CD4-positive, alpha-beta memory T cell (primary cell): ENCODE measurements around the gene PDCD11. TPM values are rescaled to one million over a fixed set of nuclear protein-coding genes. Genes with fewer than 3 reads are reported as not detected.
A peak's percentile ranks its signal among the peaks of the same experiment; 100 is the strongest.
"Not testable (repeated sequence)": the region's sequence is repeated elsewhere in the genome, so short reads cannot be mapped to it uniquely, and the experiment has no call there.

Source experiments
- CTCF ChIA-PET: fragments of 350-600 bp; sonication (Branson Sonifier 250); formaldehyde crosslinking; loops from one replicate; lab custom pipeline; 2021; ENCODE audit warnings: inconsistent platforms; ENCODE audit not compliant: partially characterized antibody; lab: Charles Lee
- POLR2A ChIA-PET: fragments of 350-600 bp; sonication (Branson Sonifier 250); formaldehyde crosslinking; loops from one replicate; lab custom pipeline; 2021; ENCODE audit not compliant: partially characterized antibody; lab: Charles Lee
- DNase-seq, 5 donors: peaks; one replicate each; pipeline versions ENCODE4 v3.0.0 to v3.0.0-alpha.2; 2020 to 2022; ENCODE audit warnings: mixed read lengths in 1 of 5
- H3K27ac ChIP-seq: one replicate; pipeline ENCODE4 v1.7.0; 2013; ENCODE audit warnings: low read depth, low read length
- H3K27me3 ChIP-seq: 2 replicates; pipeline ENCODE4 v1.7.0; 2013; ENCODE audit warnings: mild to moderate bottlenecking, low read length, moderate library complexity; ENCODE audit not compliant: insufficient read depth
- H3K36me3 ChIP-seq: 2 replicates; pipeline ENCODE4 v1.7.0; 2013; ENCODE audit warnings: mild to moderate bottlenecking, low read length, moderate library complexity; ENCODE audit not compliant: insufficient read depth
- H3K4me1 ChIP-seq: 2 replicates; pipeline ENCODE4 v1.7.0; 2013; ENCODE audit warnings: mild to moderate bottlenecking, low read length, moderate library complexity; ENCODE audit not compliant: insufficient read depth
- H3K4me3 ChIP-seq, 2 donors: one replicate each; pipeline ENCODE4 v1.7.0; 2013; ENCODE audit warnings: low read length in 2 of 2, mild to moderate bottlenecking in 1 of 2
- H3K9me3 ChIP-seq, 2 donors: one replicate each; pipeline ENCODE4 v1.7.0; 2013; ENCODE audit warnings: low read length in 2 of 2, control low read depth in 1 of 2; ENCODE audit not compliant: control insufficient read depth in 1 of 2
- H3K27ac Mint-ChIP-seq, 7 donors: one replicate each; pipeline ENCODE4 v1.8.0; 2020 to 2021; ENCODE audit warnings: mixed read lengths in 7 of 7, mild to moderate bottlenecking in 6 of 7, inconsistent platforms in 3 of 7, moderate library complexity in 3 of 7
- H3K27me3 Mint-ChIP-seq, 2 donors: one replicate each; pipeline ENCODE4 v1.8.0; 2020 to 2021; ENCODE audit warnings: mixed read lengths in 2 of 2
- H3K36me3 Mint-ChIP-seq, 2 donors: one replicate each; pipeline ENCODE4 v1.8.0; 2020 to 2021; ENCODE audit warnings: mixed read lengths in 2 of 2, inconsistent platforms in 1 of 2, mild to moderate bottlenecking in 1 of 2
- H3K4me1 Mint-ChIP-seq, 4 donors: one replicate each; pipeline ENCODE4 v1.8.0; 2020 to 2021; ENCODE audit warnings: mixed read lengths in 4 of 4, mild to moderate bottlenecking in 1 of 4
- H3K4me3 Mint-ChIP-seq, 8 donors: one replicate each; pipeline ENCODE4 v1.8.0; 2020 to 2021; ENCODE audit warnings: mixed read lengths in 8 of 8, mild to moderate bottlenecking in 7 of 8, moderate library complexity in 6 of 8, inconsistent platforms in 3 of 8
- H3K9me3 Mint-ChIP-seq, 8 donors: one replicate each; pipeline ENCODE4 v1.8.0; 2020 to 2021; ENCODE audit warnings: mixed read lengths in 8 of 8, mild to moderate bottlenecking in 5 of 8, inconsistent platforms in 3 of 8, moderate library complexity in 1 of 8
- intact Hi-C: fragments of 100-400 bp; cut with micrococcal nuclease; formaldehyde crosslinking; loops from one replicate; pipeline ENCODE4 v1.15.1; 2023
- polyA plus RNA-seq, 2 donors: library from polyadenylated mRNA; unstranded; fragments of 300-500 nt; fragmentation: Illumina TruSeq; gene quantifications; one replicate each; pipeline ENCODE4 v1.2.3, GENCODE V29; 2021
- total RNA-seq, 2 experiments: library from RNA; stranded (reverse); gene quantifications; one replicate each; pipeline ENCODE4 v1.2.3, GENCODE V29; 2021

The PDCD11 gene
- total and polyA plus RNA-seq, 4 experiments from 2014 or later: 2.5 to 45.0 (median 26.9) TPM

GRCh38 chr10:103416436-103417147 lies 20.2 kb downstream of the PDCD11 start:
- no peak overlapping the region for H3K4me3 ChIP-seq
- no peaks in the 10 kb centered on the region for H3K27me3 ChIP-seq
- no peaks in the 10 kb centered on the region for H3K9me3 ChIP-seq
- no peaks in the 10 kb centered on the region for H3K27me3 Mint-ChIP-seq
- peaks cover 86% of the 10 kb centered on the region for H3K36me3 ChIP-seq
- no peaks in the 10 kb centered on the region for H3K9me3 Mint-ChIP-seq
- ChIA-PET POLR2A (interaction anchor here (0.9 to 2.4 kb wide), 5 partner anchors 30 to 70 kb away, joined by 3 to 13 read pairs (median 3); no protein-coding TSS in a partner anchor), CTCF (interaction anchor here (0.7 to 8.2 kb wide), 30 partner anchors 9 to 567 kb away, joined by 3 to 268 read pairs (median 5); partner anchors contain the start of genes ATP5MK, CALHM2, CALHM3 and NEURL1)
- no peak overlapping the region for H3K4me3 Mint-ChIP-seq
- peaks cover 68 to 83% of the 10 kb centered on the region in 2 donors for H3K36me3 Mint-ChIP-seq
- intact Hi-C loops: loop anchor here (1.0 to 2.0 kb wide), 3 partner anchors 66 to 176 kb away; no protein-coding TSS in a partner anchor
- no peak overlapping the region for H3K27ac ChIP-seq
- DNase-seq: peak; percentile 58 to 67 (median 60)
- H3K4me1 Mint-ChIP-seq: peaks cover 3 to 8% (median 5%) of the 10 kb centered on the region in 4 donors
- H3K27ac Mint-ChIP-seq: peak overlapping the region in 5 of 7 donors; percentile 2 to 80 (median 34)
- H3K4me1 ChIP-seq: no peaks in the 10 kb centered on the region

GRCh38 chr10:103417148-103417469 lies 20.7 kb downstream of the PDCD11 start:
- Mint-ChIP-seq H3K27ac (peak overlapping the region in 2 of 7 donors; percentile 4 to 69), H3K36me3 (peaks cover 69 to 84% of the 10 kb centered on the region in 2 donors)
- not testable (repeated sequence) for H3K27me3 ChIP-seq, H3K27me3 Mint-ChIP-seq, H3K4me1 ChIP-seq, H3K27ac ChIP-seq, H3K4me3 Mint-ChIP-seq, H3K9me3 ChIP-seq, H3K4me3 ChIP-seq, DNase-seq, H3K9me3 Mint-ChIP-seq, H3K4me1 Mint-ChIP-seq
- H3K36me3 ChIP-seq: peaks cover 85% of the 10 kb centered on the region
- CTCF ChIA-PET: interaction anchor here (1.1 to 8.2 kb wide), 17 partner anchors 9 to 567 kb away, joined by 3 to 268 read pairs (median 7); partner anchors contain the start of genes CALHM2, CALHM3 and NEURL1
- intact Hi-C loops: loop anchor here (1.0 to 2.0 kb wide), 3 partner anchors 65 to 176 kb away; no protein-coding TSS in a partner anchor
- POLR2A ChIA-PET: interaction anchor here (1.1 to 2.4 kb wide), 4 partner anchors 30 to 69 kb away, joined by 3 to 13 read pairs (median 7); no protein-coding TSS in a partner anchor

GRCh38 chr10:103417601-103418000 lies 21.2 kb downstream of the PDCD11 start:
- intact Hi-C loops: loop anchor here (1.0 to 2.0 kb wide), 3 partner anchors 65 to 175 kb away; no protein-coding TSS in a partner anchor
- no peaks in the 10 kb centered on the region for H3K27me3 ChIP-seq
- H3K4me1 ChIP-seq: no peaks in the 10 kb centered on the region
- no peak overlapping the region for H3K27ac ChIP-seq
- ChIA-PET CTCF (interaction anchor here (1.1 to 8.2 kb wide), 15 partner anchors 9 to 568 kb away, joined by 3 to 268 read pairs (median 9); partner anchors contain the start of genes CALHM2, CALHM3 and NEURL1), POLR2A (interaction anchor here (0.5 to 2.4 kb wide), 4 partner anchors 29 to 69 kb away, joined by 3 to 13 read pairs (median 7); no protein-coding TSS in a partner anchor)
- Mint-ChIP-seq H3K27me3 (no peaks in the 10 kb centered on the region), H3K4me3 (no peak overlapping the region), H3K36me3 (peaks cover 74 to 86% of the 10 kb centered on the region in 2 donors), H3K27ac (no peak overlapping the region), H3K9me3 (no peaks in the 10 kb centered on the region), H3K4me1 (peaks cover 4 to 8% (median 5%) of the 10 kb centered on the region in 4 donors)
- no peak overlapping the region for H3K4me3 ChIP-seq
- DNase-seq: no peak
- H3K9me3 ChIP-seq: no peaks in the 10 kb centered on the region
- H3K36me3 ChIP-seq: peaks cover 87% of the 10 kb centered on the region

GRCh38 chr10:103419101-103419500 lies 22.7 kb downstream of the PDCD11 start:
- no peak overlapping the region for H3K4me3 Mint-ChIP-seq
- ChIA-PET CTCF (interaction anchor here (1.0 to 8.2 kb wide), 6 partner anchors 10 to 267 kb away, joined by 3 to 268 read pairs (median 40); partner anchors contain the start of genes CALHM2 and CALHM3), POLR2A (interaction anchor here (1.2 to 1.4 kb wide), 2 partner anchors 64 to 72 kb away, joined by 3 read pairs; no protein-coding TSS in a partner anchor)
- peaks cover 4 to 8% (median 6%) of the 10 kb centered on the region in 4 donors for H3K4me1 Mint-ChIP-seq
- no peaks in the 10 kb centered on the region for H3K9me3 Mint-ChIP-seq
- Histone ChIP-seq H3K9me3 (no peaks in the 10 kb centered on the region), H3K4me1 (no peaks in the 10 kb centered on the region), H3K4me3 (no peak overlapping the region), H3K27ac (no peak overlapping the region), H3K36me3 (peaks cover 86% of the 10 kb centered on the region), H3K27me3 (no peaks in the 10 kb centered on the region)
- no peak overlapping the region for H3K27ac Mint-ChIP-seq
- intact Hi-C loops: no loop called here
- peaks cover 74 to 86% of the 10 kb centered on the region in 2 donors for H3K36me3 Mint-ChIP-seq
- DNase-seq: no peak
- H3K27me3 Mint-ChIP-seq: no peaks in the 10 kb centered on the region

- Histone ChIP-seq H3K27ac (no peak overlapping the region), H3K36me3 (peaks cover 60% of the 10 kb centered on the region), H3K27me3 (no peaks in the 10 kb centered on the region), H3K9me3 (no peaks in the 10 kb centered on the region), H3K4me3 (no peak overlapping the region), H3K4me1 (peaks cover 6% of the 10 kb centered on the region)
- peaks cover 7 to 19% (median 14%) of the 10 kb centered on the region in 4 donors for H3K4me1 Mint-ChIP-seq
- POLR2A ChIA-PET: no interaction called here
- H3K9me3 Mint-ChIP-seq: no peaks in the 10 kb centered on the region
- intact Hi-C loops: no loop called here
- CTCF ChIA-PET: interaction anchor here (0.6 to 1.3 kb wide), 4 partner anchors 10 to 62 kb away, joined by 3 to 4 read pairs (median 4); no protein-coding TSS in a partner anchor
- no peaks in the 10 kb centered on the region for H3K27me3 Mint-ChIP-seq
- DNase-seq: no peak
- peaks cover 53 to 74% of the 10 kb centered on the region in 2 donors for H3K36me3 Mint-ChIP-seq
- H3K27ac Mint-ChIP-seq: peak overlapping the region in 3 of 7 donors; percentile 29 to 85 (median 39)
- H3K4me3 Mint-ChIP-seq: no peak overlapping the region
These were observed 27.3 kb downstream of the PDCD11 start for GRCh38 chr10:103423748-103424147.

- H3K4me1 Mint-ChIP-seq: peaks cover 21 to 51% (median 36%) of the 10 kb centered on the region in 4 donors
- intact Hi-C loops: no loop called here
- H3K36me3 ChIP-seq: peaks cover 40% of the 10 kb centered on the region
These were observed 31.4 kb downstream of the PDCD11 start for GRCh38 chr10:103427866-103428265.

More at GRCh38 chr10:103427866-103428265, 31.4 kb downstream of the PDCD11 start:
- no peak for DNase-seq
- no peak overlapping the region for H3K4me3 ChIP-seq
- H3K27me3 Mint-ChIP-seq: no peaks in the 10 kb centered on the region
- H3K9me3 ChIP-seq: no peaks in the 10 kb centered on the region
- peaks cover 0 to 2% (median 0%) of the 10 kb centered on the region in 8 donors for H3K9me3 Mint-ChIP-seq
- H3K27ac ChIP-seq: no peak overlapping the region
- no peak overlapping the region for H3K4me3 Mint-ChIP-seq
- CTCF ChIA-PET: interaction anchor here (2.5 to 3.9 kb wide), 2 partner anchors 11 to 58 kb away, joined by 9 to 25 read pairs; no protein-coding TSS in a partner anchor
- H3K4me1 ChIP-seq: peaks cover 32% of the 10 kb centered on the region
- H3K36me3 Mint-ChIP-seq: peaks cover 45 to 61% of the 10 kb centered on the region in 2 donors
- peak overlapping the region in 1 of 7 donors; percentile 38 for H3K27ac Mint-ChIP-seq
- no peaks in the 10 kb centered on the region for H3K27me3 ChIP-seq
- POLR2A ChIA-PET: interaction anchor here (1.4 kb wide), 1 partner anchor 24 kb away, joined by 4 read pairs; the partner anchor contains the start of gene CALHM2
